Stimulated activated CD8-positive, alpha-beta memory T cell treated with anti-CD3 and anti-CD28 coated beads, Interleukin-7, amount 100 ng/mL, for 48 hours (primary cell): ENCODE results near the gene FAM221B.

Experiments
- DNase-seq, 2 donors: peaks; one replicate each; pipeline ENCODE4 v3.0.0-alpha.2; 2020; ENCODE audit warnings: low read depth in 1 of 2; ENCODE audit errors: extremely low read depth in 1 of 2

The FAM221B gene

GRCh38 chr9:35847792-35848572 is 19.4 kb upstream of the FAM221B start:
- peak; percentile 37 to 60 for DNase-seq

GRCh38 chr9:35845824-35846771 is 17.6 kb upstream of the FAM221B start:
- no peak for DNase-seq

DNA sequence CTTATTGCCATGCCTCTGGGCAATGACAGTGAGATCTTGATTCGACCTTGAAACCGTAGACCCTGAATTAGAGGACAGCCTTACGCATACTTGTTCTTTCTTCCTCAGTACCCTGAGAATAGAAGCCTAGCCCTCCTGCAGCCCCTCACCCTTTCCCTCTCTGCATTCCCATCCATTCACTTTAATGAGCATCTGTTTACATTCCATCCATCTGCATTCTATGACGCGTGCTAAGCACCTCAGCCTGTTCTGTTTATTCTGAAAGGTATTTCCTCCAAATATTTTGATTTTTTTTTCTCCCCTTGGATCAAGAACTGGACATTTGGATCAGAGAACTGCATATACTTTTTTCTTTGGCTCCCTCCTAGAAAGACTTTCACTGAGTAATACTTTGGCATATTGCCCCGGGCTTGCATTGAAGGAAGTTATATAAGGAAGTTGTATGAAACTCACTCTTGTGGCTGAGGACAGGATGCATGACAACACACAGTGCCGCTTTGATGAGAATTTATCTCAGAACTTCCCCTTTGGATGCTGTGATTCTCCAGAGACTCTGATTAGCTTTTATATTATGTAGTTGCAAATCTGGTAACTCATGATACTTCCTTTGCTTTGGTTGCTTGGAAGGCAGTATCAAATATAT is 16.2 kb upstream of the FAM221B start:
- no peak for DNase-seq

GRCh38 chr9:35842795-35843194 is 14.3 kb upstream of the FAM221B start:
- no peak for DNase-seq

GRCh38 chr9:35842020-35842745 is 13.7 kb upstream of the FAM221B start:
- DNase-seq: no peak

DNA sequence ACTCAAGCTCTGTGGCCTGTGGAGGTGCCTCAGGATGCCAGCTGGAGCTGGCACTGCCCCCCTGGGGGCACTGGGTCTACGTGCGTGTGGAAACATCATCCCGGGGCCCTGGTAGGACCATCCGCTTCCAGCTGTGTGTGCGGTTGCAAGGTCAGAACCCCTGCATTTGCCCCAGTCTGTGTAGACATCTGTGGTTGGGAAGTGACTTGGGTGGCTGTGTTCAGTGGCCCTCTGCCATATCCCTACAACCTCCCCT is 13.0 kb upstream of the FAM221B start:
- no peak for DNase-seq

DNA sequence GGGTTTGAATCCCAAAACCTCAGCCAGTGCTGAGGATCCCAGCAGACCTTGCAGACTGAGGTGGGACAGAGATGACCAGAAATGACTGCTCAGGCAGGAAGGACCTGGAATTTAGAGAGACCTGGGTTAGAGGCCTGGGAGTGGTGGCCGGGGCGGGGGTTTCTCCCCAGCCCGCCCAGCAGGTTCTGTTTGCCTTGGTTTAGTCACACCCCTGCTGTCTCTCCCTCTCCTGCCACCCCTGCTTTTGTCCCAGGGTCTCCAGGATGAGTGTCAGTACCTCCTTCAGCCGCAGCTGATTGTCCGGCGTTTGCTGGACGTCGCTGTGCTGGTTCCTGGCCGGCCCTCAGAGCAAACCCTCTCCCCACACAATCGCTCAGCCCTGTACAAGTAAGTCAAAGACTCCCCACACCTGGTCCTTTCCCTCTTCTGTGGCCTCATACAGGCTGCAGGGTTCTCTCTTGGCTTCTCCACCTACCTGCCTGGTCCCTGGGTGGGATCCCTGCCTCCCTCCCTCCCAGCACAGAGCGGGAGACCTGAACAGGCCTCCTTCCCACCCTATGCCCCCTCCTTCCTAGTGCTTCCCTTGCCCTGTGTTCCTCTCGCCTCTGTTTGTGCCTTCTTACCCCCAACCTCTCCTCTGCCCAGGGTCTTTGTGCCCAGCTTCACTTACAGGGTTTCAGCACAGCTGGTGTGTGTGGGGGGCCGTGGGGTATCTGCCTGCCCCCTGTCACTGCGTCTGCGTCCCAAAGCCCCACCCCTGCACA is 12.5 kb upstream of the FAM221B start:
- no peak for DNase-seq

DNA sequence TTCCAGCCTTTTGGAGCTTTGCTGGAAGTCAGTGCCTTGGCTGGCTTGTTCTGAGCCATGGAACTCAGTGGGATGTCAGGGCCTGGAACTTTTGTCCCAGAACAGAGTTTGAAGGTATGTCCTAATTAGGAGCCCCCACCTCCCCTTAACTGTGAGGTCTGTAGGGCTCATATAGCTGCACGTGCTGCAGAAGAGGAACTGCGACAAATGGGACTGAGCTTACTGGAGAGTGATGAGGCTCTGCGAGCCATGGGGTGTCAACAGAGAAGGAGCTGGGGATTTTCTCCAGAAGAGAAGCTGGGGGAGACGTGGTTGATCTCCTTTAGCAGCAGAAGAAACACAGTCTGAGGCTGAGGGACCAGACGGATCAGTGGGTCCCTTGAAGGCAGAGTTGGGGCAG is 11.4 kb upstream of the FAM221B start:
- DNase-seq: no peak

- DNase-seq: no peak
Observed at GRCh38 chr9:35836595-35836994, 8.1 kb upstream of the FAM221B start.

DNA sequence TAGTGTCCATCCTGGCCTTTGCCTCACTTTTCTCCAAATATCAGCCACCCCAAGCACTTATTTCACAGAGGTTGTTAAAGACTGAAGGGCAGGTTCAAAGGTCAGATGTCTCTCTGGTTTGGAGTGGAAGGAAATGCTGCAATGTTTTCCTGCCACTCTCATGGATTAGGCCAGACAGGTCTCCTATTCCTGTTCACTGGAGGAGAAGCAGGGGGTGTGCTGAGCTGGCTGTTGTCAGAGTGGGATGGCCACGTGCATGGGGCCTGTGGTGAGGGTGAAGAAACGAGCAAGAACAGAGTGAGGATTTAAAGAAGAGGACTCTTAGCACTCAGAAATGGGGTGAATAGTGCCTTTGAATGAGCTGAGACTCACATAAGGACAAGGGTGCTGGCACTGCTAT is 7.2 kb upstream of the FAM221B start:
- DNase-seq: no peak

DNA sequence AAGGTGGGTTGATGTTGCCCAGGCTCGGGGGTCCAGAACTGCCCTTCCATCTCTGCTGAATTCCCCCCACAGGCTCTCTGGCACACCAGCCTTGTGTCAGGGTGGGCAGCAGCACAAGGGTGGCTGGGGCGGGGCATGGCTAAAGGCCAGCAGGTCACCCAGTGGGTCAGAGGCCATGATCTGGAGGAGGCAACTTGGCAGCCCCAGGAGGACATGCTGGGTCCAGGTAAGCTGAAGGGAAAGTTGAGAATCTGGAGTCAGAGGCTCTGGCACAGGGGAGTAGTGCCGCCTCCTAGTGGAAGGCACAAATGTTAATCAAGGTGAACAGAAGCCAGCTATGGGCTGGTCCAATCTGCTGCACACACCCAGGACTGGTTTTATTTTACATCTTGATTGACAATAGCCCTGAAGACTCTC is 6.7 kb upstream of the FAM221B start:
- no peak for DNase-seq

DNA sequence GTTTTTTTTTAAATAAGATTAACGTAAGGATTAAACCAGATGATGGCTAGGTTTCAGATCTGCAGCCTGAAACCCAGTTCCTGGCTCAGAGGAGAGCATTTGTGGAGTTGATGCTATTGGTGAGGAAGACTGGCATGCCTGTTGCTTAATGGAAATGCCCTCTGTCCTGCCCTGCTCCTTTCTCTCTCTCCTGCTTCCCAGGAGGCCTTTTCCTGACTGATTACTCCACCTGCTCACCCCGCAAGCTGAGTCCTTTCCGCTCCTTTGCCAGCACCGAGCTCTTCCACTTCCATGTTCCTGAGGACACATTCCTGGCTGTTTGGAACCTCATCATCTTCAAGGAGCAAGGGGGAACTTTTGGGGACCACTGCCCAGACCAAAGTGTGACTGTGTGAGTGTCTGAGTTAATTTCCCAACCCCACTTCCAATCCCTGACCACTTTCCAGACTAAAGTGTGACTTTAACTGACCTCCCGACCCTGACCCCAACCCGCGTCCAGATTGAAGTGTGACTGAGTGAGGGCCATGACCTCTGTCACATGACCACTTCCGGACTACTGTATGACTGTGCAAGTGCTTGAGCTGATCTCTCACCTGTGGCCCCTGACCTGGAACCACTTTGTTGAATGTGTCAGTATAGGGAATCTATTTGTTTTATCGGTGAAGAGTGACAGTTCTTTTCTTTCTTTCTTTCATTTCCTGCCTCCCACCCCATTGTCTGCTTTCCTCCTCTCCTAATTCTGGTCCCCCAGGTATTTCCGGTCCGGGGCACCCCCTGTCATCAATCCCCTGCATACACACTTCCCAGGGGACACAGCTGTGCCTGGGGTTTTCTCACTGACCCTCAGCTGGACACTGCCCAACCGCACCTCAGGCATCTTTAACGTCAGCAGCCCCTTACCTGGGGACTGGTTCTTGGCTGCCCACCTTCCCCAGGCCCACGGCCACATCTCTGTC is 6.0 kb upstream of the FAM221B start:
- DNase-seq: no peak

GRCh38 chr9:35832814-35833213 is 4.3 kb upstream of the FAM221B start:
- no peak for DNase-seq

GRCh38 chr9:35831040-35831439 is 2.5 kb upstream of the FAM221B start:
- DNase-seq: no peak

DNA sequence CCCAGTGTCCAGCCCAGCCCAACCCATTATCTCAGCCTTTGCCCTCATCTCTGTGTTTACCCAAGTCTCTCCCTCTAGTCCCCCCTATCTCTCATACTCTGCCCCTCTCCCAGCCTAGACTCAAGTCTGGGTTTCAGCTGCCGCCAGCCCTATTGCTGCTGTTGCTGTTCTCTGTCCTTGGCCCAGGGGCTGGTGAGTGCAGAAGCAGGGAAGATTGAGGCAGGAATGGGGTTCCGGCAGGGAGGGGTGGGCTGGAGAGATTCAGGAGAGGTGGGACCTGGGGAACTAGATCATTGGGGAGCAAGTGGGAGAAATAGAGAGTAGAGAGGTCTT is 1.2 kb upstream of the FAM221B start:
- DNase-seq: no peak

DNA sequence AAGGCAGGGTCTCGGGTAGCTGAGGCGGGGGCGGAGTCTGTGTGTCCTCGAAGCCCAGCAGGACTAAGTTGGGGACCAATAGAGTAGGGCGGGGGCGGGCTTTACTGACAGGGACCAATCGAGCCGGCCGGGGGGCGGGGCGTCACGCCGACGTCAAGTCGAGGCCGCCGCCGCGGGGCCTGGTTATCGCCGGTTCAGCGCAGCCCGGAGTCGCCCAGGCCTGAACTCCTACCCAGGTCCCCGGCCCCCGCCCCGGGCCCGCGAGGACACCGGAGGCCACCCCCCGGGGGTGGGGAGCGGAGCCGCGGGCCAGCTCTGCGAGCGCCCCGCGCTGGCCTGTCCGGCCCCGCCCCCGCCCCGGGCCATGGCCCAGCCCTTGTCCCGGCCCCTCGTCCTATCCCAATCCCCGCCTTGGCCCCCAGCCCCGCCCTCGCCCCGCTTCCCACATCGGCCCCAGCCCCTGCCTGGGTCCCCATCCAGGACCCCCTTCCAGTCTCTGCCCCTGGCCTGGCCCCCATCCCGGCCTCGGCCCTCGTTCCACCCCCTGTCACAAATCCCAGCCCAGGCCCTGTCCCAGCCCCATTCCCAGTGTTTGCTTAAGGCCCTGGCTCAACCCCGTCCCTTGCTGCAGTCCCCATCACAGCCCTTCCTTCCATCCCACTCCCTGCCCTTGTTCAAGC is 692 bp upstream of the FAM221B start, which contains the start of gene TMEM8B:
Gene TMEM8B (plus strand): TSS at position 145 of the 680 bp plus-strand sequence. CDS start 220 bp downstream, at position 365.
- peak; percentile 82 to 94 for DNase-seq

- DNase-seq: no peak
Observed at GRCh38 chr9:35827486-35827885, 1.0 kb downstream of the FAM221B start.

- DNase-seq: no peak
Observed at GRCh38 chr9:35826071-35826701, 2.3 kb downstream of the FAM221B start.
